HS-5 (cell line): ENCODE data around the gene LRFN3.
"Not testable (repeated sequence)": the region's sequence is repeated elsewhere in the genome, so short reads cannot be mapped to it uniquely, and the experiment has no call there.

Source experiments
- DNase-seq: peaks from one replicate; pipeline ENCODE4 v3.0.0-alpha.2; 2012; ENCODE audit warnings: low read depth

The LRFN3 gene

DNA sequence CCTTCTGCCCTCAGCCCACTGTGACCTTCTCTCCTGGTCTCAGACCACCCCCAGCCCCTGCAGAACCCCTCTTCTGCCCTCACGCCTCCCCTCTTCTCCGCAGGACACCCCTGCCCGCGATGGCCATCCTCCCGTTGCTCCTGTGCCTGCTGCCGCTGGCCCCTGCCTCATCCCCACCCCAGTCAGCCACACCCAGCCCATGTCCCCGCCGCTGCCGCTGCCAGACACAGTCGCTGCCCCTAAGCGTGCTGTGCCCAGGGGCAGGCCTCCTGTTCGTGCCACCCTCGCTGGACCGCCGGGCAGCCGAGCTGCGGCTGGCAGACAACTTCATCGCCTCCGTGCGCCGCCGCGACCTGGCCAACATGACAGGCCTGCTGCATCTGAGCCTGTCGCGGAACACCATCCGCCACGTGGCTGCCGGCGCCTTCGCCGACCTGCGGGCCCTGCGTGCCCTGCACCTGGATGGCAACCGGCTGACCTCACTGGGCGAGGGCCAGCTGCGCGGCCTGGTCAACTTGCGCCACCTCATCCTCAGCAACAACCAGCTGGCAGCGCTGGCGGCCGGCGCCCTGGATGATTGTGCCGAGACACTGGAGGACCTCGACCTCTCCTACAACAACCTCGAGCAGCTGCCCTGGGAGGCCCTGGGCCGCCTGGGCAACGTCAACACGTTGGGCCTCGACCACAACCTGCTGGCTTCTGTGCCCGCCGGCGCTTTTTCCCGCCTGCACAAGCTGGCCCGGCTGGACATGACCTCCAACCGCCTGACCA, 3.3 kb downstream of the LRFN3 start:
- no peak for DNase-seq

DNA sequence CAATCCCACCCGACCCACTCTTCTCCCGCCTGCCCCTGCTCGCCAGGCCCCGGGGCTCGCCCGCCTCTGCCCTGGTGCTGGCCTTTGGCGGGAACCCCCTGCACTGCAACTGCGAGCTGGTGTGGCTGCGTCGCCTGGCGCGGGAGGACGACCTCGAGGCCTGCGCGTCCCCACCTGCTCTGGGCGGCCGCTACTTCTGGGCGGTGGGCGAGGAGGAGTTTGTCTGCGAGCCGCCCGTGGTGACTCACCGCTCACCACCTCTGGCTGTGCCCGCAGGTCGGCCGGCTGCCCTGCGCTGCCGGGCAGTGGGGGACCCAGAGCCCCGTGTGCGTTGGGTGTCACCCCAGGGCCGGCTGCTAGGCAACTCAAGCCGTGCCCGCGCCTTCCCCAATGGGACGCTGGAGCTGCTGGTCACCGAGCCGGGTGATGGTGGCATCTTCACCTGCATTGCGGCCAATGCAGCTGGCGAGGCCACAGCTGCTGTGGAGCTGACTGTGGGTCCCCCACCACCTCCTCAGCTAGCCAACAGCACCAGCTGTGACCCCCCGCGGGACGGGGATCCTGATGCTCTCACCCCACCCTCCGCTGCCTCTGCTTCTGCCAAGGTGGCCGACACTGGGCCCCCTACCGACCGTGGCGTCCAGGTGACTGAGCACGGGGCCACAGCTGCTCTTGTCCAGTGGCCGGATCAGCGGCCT, 4.1 kb downstream of the LRFN3 start:
- DNase-seq: no peak

- no peak for DNase-seq
These were observed 4.7 kb downstream of the LRFN3 start for GRCh38 chr19:35940839-35941238.

- DNase-seq: no peak
These were observed 6.1 kb downstream of the LRFN3 start for GRCh38 chr19:35942235-35942634.

GRCh38 chr19:35943321-35944301, 7.4 kb downstream of the LRFN3 start:
- DNase-seq: no peak

DNA sequence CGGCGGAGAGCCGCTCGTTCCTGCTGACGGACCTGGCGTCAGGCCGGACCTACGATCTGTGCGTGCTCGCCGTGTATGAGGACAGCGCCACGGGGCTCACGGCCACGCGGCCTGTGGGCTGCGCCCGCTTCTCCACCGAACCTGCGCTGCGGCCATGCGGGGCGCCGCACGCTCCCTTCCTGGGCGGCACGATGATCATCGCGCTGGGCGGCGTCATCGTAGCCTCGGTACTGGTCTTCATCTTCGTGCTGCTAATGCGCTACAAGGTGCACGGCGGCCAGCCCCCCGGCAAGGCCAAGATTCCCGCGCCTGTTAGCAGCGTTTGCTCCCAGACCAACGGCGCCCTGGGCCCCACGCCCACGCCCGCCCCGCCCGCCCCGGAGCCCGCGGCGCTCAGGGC, 8.4 kb downstream of the LRFN3 start:
- no peak for DNase-seq

- DNase-seq: no peak
These were observed 9.1 kb downstream of the LRFN3 start for GRCh38 chr19:35945121-35945790.

DNA sequence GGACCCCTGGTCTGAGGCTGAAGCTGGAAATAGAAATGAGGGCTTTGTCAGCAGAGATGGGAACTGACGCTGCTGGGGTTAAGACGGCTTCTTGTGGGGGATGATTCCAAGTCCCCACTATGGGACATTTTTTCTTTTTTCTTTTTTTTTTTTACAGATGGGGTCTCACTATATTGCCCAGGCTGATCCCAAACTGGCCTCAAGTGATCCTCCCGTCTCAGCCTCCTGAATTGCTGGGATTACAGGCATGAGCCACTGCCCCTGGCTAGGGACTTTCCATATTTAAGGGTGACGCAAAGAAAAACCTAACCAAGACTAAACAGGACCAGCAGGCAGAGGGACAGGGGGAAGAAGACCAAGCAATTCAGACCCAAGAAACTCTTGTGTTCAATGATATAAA, 10.0 kb downstream of the LRFN3 start:
- DNase-seq: no peak

DNA sequence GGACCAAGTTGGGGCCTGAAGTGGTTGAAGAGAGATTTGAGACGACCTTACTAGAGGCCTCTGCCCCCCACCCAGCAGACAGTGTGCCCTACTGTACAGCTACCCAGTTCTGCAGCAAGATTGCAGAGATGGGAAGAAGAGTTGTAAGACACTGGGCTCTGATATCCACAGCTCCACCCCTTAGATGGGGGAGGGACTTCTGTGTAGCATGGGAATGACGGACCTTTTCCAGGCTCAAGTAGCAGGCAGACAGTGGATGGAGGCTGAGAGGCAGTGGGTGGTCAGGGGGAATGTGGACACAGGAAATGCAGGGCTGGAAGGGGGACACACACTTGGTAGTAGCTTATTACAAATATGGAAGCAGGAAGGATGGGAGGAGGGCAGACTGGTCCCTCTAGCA, 13.0 kb downstream of the LRFN3 start:
- no peak for DNase-seq

DNA sequence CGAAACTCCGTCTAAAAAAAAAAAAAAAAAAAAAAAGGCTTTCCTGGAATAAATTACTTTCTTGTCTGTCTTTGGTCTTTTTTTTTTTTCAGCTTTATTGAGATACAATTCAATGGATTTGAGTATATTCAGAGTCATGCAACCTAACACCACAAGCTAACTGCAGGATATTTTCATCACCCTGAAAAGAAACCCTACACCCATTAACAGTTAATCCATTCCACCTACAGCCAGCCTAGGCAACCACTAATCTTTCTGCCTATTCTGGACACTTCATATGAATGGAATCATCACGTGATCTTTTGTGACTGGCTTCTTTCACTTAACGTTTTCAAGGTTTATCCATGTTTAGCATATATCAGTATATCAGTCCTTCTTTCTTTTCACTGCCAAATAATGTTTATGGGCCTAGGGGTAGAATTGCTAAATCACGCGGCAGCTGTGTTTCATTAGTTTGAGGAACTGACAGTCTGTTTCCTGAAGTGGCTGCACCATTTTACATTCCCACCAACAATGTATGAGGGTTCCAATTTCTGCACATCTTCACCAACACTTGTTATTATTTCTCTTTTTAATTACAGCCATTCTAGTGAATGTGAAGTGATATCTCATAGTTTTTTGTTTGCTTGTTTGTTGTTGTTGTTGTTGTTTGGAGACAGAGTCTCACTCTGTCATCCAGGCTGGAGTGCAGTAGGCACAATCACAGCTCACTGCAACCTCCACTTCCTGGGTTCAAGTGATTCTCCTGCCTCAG, 19.9 kb downstream of the LRFN3 start:
- DNase-seq: no peak

- not testable (repeated sequence) for DNase-seq
These were observed 21.2 kb downstream of the LRFN3 start for GRCh38 chr19:35957411-35957810.

- no peak for DNase-seq
These were observed 22.5 kb downstream of the LRFN3 start for GRCh38 chr19:35958660-35959039.

- no peak for DNase-seq
These were observed 23.1 kb downstream of the LRFN3 start for GRCh38 chr19:35959040-35959967.

- no peak for DNase-seq
These were observed 23.8 kb downstream of the LRFN3 start for GRCh38 chr19:35959968-35960320.

DNA sequence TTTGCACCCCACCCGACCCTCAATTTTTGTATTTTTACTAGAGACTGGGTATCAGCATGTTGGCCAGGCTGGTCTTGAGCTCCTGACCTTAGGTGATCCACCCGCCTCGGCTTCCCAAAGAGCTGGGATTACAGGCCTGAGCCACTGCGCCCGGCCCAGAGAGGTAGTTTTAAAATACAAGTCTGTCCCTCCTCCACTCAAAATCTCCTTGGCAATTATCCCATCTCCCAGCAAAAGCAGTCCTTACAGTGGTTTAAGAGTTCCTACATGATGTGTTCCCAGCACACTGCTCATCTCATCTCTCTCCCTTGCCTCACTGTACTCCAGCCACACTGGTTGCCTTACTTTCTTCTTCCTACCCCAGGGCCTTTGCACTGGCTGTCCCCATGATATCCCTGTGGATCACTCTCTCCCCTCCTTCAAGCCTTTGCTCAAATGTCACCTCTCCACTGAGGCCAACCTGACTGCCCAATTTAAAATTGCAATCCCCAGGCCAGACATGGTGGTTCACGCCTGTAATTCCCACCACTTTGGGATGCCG, 24.3 kb downstream of the LRFN3 start:
- no peak for DNase-seq

DNA sequence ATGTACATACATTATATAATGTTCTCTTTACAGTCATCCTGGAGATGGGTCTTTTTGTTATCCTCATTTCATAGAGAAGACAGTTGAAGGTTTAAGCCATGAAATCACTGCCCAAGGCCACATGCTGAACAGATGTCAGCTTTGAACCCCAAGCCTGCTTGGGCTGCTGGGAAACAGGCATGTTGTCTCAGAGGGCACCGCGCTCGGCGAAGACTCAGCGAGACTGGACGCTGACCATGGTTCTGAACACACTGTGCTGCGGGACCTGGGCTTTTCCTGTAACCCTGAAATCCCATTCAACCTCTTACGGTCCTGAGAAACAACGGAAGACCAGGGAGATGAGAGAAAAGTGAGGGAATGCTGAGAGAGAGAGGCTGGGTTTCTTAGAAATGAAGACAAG, 27.3 kb downstream of the LRFN3 start:
- DNase-seq: no peak

DNA sequence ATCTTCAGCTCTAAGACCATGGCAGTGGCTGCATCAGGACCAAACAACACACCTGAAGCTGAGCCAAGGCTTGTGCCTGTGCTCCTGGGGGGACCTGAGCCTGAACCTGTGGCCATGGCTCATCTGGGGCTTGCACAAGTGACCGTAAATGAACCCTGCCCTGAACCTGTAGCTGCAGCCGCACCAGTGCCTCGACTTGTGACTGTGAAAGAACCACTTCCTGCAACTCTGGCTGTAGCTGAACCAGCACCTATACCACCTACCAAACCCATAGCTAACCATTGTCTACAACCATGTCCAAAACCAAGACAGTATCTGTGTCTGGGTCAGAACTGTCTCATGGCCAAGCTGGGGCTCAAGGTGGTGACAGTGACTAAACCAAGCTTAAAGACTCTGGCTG, 30.6 kb downstream of the LRFN3 start:
- DNase-seq: no peak

- no peak for DNase-seq
These were observed 37.3 kb downstream of the LRFN3 start for GRCh38 chr19:35973487-35973886.

DNA sequence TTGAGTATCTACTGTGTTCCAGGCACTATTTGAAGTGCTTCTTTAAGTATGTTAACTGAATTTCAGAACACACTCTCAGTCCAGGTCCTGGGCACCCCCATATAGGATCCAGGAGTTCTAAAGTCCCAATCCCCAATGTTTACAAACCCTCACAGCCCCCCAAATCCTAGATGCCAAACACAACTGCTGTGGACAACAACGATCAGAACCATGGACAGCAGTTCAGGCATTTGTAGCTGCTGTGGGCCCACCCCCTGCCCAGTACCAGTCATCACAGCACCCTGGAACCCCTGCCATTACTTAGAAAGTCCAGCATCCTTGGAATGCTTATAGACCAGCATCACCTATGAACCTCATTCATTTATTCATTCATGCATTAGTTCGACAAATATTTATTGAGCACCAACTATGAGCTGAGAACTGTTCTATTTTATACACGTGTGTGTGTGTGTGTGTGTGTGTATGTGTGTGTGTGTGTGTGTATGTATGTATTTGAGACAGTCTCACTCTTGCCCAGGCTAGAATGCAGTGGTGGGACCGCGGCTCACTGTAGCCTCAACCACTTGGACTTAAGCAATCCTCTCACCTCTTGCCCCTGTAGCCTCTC, 39.5 kb downstream of the LRFN3 start:
- no peak for DNase-seq
